ENCODE results near the gene ZNF532. TPM values are rescaled to one million over a fixed set of nuclear protein-coding genes. Genes with fewer than 3 reads are reported as not detected.

Gene ZNF532
- total RNA-seq, 1 experiment from 2014 or later: 258 TPM

- WGBS (ENCODE audit: extremely low coverage, insufficient read length, low lambda C conversion rate): no CpG with 5 or more reads among the region's 16 CpGs
- H3K4me3 Mint-ChIP-seq: no peak overlapping the region
- H3K27me3 ChIP-seq (ENCODE audit: insufficient read depth, low read length): no peaks in the 10 kb centered on the region
- H3K9ac ChIP-seq (ENCODE audit: extremely low read depth, insufficient read length, low read length): no peak overlapping the region
- H3K56ac ChIP-seq (ENCODE audit: insufficient read length, low read depth, low read length): no peak overlapping the region
- H3K79me1 ChIP-seq (ENCODE audit: insufficient read depth, low read depth, low read length, poor library complexity, severe bottlenecking): no peaks in the 10 kb centered on the region
- H3K4ac ChIP-seq (ENCODE audit: low read depth, low read length): no peak overlapping the region
- no peak overlapping the region for H3K4me2 ChIP-seq (ENCODE audit: insufficient read depth, insufficient read length, low read length)
- H3K9me3 Mint-ChIP-seq: peaks cover 0 to 2% of the 10 kb centered on the region in 2 experiments; a peak in 1 of 5 replicates
- H3K27me3 Mint-ChIP-seq (ENCODE audit: low read depth): no peaks in the 10 kb centered on the region; the same call in 1 of the 2 replicates
- H4K20me1 ChIP-seq (ENCODE audit: control insufficient read depth, insufficient read depth, insufficient read length): no peaks in the 10 kb centered on the region
- H3K23me2 ChIP-seq (ENCODE audit: insufficient read length, low read depth, low read length, poor library complexity, severe bottlenecking): no peaks in the 10 kb centered on the region
- H4K8ac ChIP-seq (replicated peaks; ENCODE audit: insufficient read length, low read depth, low read length): no peak overlapping the region
- DNase-seq: no peak
- no peak for TF ChIP-seq CTCF (conservative IDR thresholded peaks at IDR 0.05)
- H2BK120ac ChIP-seq (ENCODE audit: low read depth, low read length, poor library complexity, severe bottlenecking): no peak overlapping the region
- no peak overlapping the region for H3K18ac ChIP-seq (ENCODE audit: insufficient read length, low read depth, low read length)
- no peak overlapping the region for H2BK20ac ChIP-seq (ENCODE audit: low read depth, low read length, poor library complexity, severe bottlenecking)
- no peaks in the 10 kb centered on the region for H3K9me3 ChIP-seq (ENCODE audit: control insufficient read depth, low read depth, low read length)
- no peak overlapping the region for H2AK5ac ChIP-seq (ENCODE audit: insufficient read length, low read length)
- H3K36me3 Mint-ChIP-seq (ENCODE audit: insufficient read depth in 1 of 3, low read depth in 3 of 3): no peaks in the 10 kb centered on the region
- no peak overlapping the region for H2BK5ac ChIP-seq (ENCODE audit: insufficient read length, low read length)
- no peak overlapping the region for H2BK12ac ChIP-seq (ENCODE audit: insufficient read length, low read depth, low read length)
- no peak overlapping the region for H3K23ac ChIP-seq (ENCODE audit: insufficient read length, low read depth, low read length)
- H4K91ac ChIP-seq (ENCODE audit: insufficient read length, low read depth, low read length): no peak overlapping the region
- no peak overlapping the region; a peak in 1 of 7 replicates for H3K27ac Mint-ChIP-seq
- H3K27ac ChIP-seq (ENCODE audit: insufficient read length, low read depth, low read length): no peak overlapping the region
- no peak overlapping the region for H2AFZ ChIP-seq (ENCODE audit: low read length)
- no peak overlapping the region for H3K14ac ChIP-seq (ENCODE audit: insufficient read depth, low read length)
- H2BK15ac ChIP-seq (ENCODE audit: low read depth, low read length): no peak overlapping the region
- no peaks in the 10 kb centered on the region; the same call in 1 of the 2 replicates for H3K79me2 ChIP-seq (ENCODE audit: insufficient read depth, low read length)
- no peaks in the 10 kb centered on the region for H3K4me1 ChIP-seq (ENCODE audit: insufficient read depth, low read length)
- H4K5ac ChIP-seq (ENCODE audit: insufficient read length, low read depth, low read length): no peak overlapping the region
- H3T11ph ChIP-seq (ENCODE audit: low read length): no peak overlapping the region
- peaks cover 10 to 13% of the 10 kb centered on the region in 2 experiments for H3K4me1 Mint-ChIP-seq
Observed at GRCh38 chr18:58992301-58993231, 127.9 kb downstream of the ZNF532 start.

Data from H9 (cell line).